GM18870 (cell line): Measurements from ENCODE around the gene MAGEE1.
A peak's percentile ranks its signal among the peaks of the same experiment; 100 is the strongest.

ENCODE experiments used
- ATAC-seq: cut with Tn5 transposase; IDR thresholded peaks from one replicate; pipeline ENCODE4 v1.9.1; 2021; ENCODE audit warnings: moderate library complexity; ENCODE audit not compliant: unreplicated experiment

The MAGEE1 gene

GRCh38 chrX:76427560-76428242, at the start of gene MAGEE1:
Gene MAGEE1, plus strand, starts transcription at chrX:76427710. Its CDS starts 221 bp downstream, at chrX:76427931.
- peak; percentile 78 for ATAC-seq

DNA sequence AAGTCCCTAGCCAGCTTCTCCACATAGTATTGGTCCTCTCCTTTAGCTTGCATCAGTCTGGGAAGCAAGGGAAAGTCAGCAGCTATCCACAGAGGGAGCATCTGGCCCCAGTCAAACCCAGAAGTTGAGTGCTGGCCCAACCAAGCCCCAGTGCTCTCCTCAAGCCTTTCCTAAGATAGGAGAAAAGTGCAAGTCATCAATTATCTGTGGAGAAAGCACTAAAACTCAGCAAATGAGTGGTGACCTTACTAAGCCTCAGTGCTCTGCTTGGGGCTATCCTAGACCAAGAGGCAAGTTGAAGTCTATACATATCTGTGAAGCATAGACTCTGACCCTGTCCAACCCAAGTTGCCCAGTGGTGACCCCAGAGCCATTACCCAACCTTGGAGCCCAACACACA, 28.5 kb upstream of the MAGEE1 start:
- no peak for ATAC-seq

DNA sequence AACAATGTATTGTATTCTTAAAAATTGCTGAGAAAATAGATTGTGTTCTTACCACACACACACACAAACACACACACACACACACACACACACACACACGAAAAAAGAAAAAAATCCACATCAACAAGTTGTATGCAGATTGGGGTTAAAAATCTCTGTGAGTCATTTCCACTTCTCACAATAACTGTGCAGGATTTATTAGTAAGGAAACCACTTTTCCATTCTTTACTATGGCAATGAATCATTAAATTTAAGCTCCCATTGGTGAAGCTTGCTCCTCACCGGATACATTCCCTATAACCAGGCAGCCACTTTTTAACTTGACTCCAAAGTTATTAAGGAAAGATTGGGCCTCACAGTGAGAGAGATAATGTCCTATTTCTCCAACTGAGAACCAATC, 19.7 kb upstream of the MAGEE1 start:
- ATAC-seq, result no peak

- no peak for ATAC-seq
Observed at GRCh38 chrX:76420237-76420636, 7.3 kb upstream of the MAGEE1 start.

- peak; percentile 19 for ATAC-seq
Observed at GRCh38 chrX:76428243-76429130, 977 bp downstream of the MAGEE1 start.

- no peak for ATAC-seq
Observed at GRCh38 chrX:76433219-76433618, 5.7 kb downstream of the MAGEE1 start.

GRCh38 chrX:76434103-76434741, 6.7 kb downstream of the MAGEE1 start:
- no peak for ATAC-seq

DNA sequence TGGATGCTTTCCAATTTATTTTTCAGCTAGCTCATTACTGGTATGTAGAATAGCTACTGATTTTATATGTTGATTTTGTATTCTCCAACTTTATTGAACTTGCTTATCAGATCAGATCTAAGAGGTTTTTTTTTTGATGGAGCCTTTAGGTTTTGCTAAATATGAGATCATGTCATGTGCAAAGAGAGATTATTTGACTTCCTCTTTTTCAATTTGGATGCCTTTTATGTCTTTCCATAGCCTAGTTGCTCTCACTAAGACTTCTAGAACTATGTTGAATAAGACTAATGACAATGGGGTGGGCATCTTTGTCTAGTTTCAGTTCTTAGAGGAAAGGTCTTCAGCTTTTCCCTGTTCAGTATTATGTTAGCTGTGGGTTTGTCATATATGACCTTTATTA, 11.7 kb downstream of the MAGEE1 start:
- ATAC-seq, result no peak

GRCh38 chrX:76453737-76454406, 26.4 kb downstream of the MAGEE1 start:
- no peak for ATAC-seq

- ATAC-seq, result peak; percentile 84
Observed at GRCh38 chrX:76454456-76454927, 27.0 kb downstream of the MAGEE1 start.

GRCh38 chrX:76477353-76477752, 49.8 kb downstream of the MAGEE1 start:
- ATAC-seq, result no peak
